GM12873 (cell line): Measurements from ENCODE around the gene NDUFA3.

Experiments
- CTCF ChIP-seq: IDR thresholded peaks from 2 replicates; pipeline ENCODE4 v1.5.1; 2012; ENCODE audit warnings: low read depth, mild to moderate bottlenecking, moderate library complexity, low read length, control low read depth; ENCODE audit not compliant: insufficient read depth; ENCODE audit errors: missing control alignments

The NDUFA3 gene

GRCh38 chr19:54115109-54116063 lies 12.7 kb downstream of the NDUFA3 start, which contains the start of the genes PRPF31 and TFPT:
TSS of gene PRPF31 (plus strand) at chr19:54115754. CDS start at chr19:54118279, 2,525 bp downstream.
TSS of gene TFPT (minus strand) at chr19:54115657. CDS start at chr19:54115269, 388 bp downstream.
- TF ChIP-seq CTCF = no peak

GRCh38 chr19:54121259-54121658 lies 18.6 kb downstream of the NDUFA3 start:
- TF ChIP-seq CTCF = no peak

- TF ChIP-seq CTCF = no peak
These were observed 21.0 kb downstream of the NDUFA3 start for GRCh38 chr19:54123682-54124081.

- no peak for TF ChIP-seq CTCF
These were observed 21.7 kb downstream of the NDUFA3 start for GRCh38 chr19:54124393-54124792.

GRCh38 chr19:54125713-54126112 lies 23.1 kb downstream of the NDUFA3 start:
- TF ChIP-seq CTCF = no peak

- TF ChIP-seq CTCF = no peak
These were observed 25.2 kb downstream of the NDUFA3 start for GRCh38 chr19:54127688-54128440.

GRCh38 chr19:54128441-54128725 lies 25.7 kb downstream of the NDUFA3 start:
- no peak for TF ChIP-seq CTCF
